NCI-H2196 (cell line): ENCODE data around the gene MEX3A.

Source experiments
- DNase-seq: peaks from one replicate; lab custom pipeline; 2025; ENCODE audit not compliant: unreplicated experiment; lab: John Stamatoyannopoulos, UW

Gene MEX3A

DNA sequence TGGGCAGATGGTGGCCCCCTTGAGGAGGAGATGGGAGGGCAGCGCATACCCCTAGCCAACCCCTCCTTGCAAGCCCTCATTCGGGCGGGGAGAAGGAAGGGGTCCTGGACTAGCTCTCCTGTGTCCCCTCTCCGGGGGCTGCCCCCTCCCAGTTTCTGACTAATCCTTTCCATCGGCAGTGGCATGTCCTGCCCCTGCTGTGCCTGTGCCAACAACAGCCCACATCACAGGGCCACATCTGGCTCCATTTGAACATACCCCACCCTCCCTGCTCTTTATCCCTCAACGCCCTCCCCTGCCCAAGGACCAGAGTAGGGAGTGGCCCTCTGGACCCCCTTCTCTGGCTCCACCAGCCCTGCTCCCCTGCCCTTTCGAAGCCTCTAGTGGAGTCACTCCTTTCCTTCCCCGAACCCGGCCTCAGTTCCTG, 21.3 kb upstream of the MEX3A start:
- no peak for DNase-seq

DNA sequence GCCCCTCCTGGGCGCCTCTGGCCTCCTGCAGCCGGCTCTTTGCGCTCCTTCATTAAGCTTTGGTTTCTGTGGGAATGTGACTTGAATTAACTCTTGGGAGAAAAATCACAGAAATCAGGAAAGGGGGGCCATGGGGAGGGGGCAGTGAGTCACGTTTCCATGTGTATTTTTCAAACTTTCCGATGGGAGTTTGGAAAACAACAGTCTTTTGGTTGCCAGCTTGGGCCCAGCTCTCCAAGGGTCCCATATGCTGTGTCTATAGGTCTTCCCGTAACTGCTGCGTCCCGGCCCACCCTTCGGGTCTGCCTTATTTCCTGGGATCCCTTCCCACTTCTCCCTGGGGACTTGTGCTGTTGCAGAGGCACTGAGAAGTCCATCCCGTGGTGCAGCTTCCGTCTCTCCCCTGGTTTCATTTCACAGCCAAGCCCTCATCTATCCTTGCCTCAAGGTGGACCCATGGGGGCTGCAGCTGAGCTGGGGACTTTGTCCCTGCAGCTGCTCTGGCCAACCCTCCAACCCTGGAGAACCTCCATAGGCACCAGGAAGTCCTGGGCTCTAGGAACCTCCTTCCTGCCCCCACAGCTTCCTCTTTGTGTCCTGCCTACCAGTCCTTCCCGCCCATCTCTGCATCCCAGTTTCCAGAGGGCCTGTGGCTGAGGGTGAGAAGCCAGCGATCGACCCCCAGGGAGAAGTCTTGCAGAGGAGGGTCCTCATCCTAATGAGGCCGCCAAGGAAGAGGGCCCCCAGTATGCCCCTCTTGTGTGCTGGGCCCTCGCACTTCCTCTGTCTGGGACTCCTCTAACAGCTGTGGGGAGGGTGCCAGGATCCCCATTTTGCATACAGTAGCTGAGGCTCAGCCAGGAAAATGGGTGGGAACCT, 20.6 kb upstream of the MEX3A start:
- no peak for DNase-seq

DNA sequence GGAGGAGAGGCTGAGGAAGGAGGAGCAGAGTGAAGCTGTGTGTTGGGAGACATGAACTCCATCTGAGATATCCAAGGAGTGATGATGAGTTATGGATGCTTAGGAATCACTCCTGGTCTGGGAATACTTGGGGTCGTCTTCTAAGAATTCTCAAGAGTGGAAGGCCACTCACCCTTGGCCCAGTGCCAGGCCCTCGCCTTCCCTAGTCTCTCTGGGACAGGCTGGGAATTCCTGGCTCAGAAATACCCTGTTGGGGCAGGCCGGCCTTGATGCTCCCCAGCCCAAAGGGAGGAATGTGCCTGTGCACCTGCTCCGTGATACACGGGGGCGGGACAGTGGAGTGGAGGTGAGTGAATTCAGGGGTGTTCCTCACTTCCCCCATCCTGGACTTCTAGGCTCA, 19.6 kb upstream of the MEX3A start:
- DNase-seq = no peak

DNA sequence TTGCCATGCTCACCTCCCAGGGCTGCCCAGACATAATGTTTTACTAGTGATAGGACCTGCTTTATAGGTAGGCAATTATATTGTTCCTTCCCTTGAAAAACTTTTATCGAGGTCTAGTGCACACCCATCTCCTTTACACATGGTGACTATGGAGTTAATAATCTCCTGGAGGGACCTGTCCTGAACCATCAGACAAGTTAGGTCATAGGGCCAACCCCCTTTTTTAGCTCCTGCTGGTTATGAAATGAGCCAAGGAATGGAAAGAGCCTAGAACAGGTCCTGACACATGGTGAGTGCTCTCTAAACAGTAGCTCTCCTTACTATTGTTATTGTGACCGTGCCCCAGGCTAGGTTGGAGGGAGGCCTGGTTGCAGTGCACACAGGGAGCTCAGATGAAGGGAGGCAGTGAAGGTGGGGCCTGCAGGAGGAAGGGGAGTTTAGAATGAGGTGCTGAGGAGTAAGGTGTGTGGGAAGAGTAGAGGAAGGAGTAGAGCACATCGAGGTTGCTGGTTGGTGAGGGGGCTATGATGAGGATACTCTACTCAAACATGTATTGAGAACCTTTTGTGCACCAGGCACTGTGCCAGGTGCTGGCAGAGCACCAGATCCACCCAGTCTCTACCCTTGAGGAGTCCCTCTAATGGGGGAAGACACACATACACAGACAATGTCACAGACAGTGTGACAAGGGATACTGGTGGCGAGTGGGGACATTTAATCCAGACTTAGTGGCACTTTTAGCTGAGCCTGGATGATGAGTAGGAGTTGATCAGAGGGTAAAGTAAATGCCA, 18.1 kb upstream of the MEX3A start:
- DNase-seq = no peak

DNA sequence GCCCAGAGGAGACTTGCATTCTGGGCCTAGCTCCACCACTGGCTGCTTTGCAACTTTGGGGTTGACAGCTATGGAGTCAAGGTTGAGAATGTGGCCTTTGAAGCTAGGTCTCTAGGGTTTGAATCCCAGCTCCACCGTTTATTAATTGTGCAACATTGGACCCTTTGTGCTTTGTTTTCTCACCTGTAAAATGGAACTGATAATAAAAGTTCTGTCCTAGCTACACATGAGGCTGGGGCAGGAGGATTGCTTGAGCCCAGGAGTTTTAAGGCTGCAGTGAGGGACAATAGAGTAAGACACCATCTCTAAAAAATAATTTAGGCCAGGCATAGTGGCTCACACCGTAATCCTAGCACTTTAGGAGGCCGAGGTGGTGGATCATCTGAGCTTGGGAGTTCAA, 17.0 kb upstream of the MEX3A start:
- no peak for DNase-seq

DNA sequence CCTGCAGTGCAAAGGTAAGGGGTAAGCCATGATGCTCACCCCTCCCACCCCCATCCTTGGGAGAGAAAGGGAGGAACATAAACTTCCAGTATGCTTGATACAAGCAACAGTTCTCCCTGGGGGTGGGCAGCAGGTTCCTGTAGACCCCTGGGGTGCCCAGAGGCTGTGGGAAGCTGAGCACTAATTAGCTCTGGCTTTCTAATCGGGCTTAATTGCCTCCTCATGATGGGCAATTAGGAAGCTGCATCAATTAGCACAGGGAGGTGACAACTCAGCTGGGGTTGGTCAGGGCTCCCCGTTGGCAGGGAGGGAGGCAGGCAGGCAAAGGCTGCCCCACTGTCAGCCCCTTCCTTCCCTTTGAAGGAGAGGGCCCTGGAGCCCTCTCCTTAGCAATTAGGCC, 16.5 kb upstream of the MEX3A start:
- DNase-seq = no peak

DNA sequence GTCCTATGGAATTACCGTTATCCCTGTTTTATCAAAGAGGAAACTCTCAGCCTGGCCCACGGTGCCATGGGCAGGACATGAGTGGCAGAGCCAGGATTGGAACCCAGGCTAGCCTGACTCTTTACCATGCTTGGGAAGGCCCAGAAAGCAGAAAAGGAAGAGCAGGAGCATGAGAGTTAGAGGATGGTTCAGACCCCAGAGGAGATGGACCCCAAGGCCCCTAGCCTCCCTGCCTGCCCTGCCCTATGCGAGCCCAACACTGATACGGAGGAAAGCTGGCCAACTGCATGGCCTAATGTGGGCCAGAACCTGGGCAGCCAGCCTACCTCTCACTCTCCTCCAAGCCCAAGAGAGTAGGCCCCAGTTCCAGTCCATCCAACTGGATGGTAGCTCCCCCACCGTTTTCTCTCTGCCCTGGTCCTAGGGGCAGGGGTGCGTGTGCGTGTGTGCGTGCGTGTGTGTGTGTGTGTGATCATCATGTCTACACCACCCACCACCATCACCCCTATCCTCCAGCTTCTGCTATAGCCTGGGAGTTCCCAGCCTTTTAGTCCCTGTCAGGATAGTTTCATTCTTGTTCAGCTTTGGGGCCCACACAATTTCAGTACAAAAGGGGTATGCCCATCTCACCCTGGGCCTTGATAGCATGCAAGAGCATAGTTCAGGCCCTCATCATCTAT, 15.4 kb upstream of the MEX3A start:
- DNase-seq = no peak

DNA sequence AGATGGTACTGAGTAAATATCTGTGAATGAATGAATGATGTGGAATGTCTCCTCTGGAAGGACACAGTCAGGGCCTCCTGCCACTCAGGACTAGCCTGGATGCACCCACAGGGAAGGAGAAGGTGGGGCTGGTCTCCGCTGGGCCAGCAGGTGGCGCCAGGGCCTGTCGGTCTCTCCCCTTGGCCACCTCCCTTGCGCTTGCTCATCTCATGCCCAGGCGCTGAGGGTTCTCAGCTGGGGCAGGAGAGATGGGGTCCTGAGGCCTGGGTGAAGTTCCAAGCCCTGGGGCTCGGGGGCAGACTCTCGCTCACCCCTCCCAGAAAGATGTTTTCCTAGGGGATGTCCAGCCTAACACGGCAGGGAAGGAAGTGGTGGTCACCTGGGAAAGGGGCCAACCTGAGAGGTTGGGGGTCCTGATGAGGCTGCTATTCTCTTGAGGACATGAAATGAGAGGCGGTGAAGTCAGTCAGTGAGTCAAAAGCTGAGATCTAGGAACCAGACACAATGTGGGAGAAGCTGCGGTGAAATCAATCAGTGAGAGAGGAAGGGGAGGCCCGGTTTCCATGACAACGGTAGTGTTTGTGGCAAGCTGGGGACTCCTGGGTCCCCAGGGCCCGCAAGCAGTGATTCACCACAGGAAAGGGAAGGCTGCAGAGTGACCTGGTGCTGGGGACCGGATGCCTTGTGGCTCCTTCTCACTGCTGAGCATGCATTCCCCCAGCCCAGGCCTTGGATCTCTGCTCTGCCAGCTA, 14.6 kb upstream of the MEX3A start:
- DNase-seq = peak; percentile 78

DNA sequence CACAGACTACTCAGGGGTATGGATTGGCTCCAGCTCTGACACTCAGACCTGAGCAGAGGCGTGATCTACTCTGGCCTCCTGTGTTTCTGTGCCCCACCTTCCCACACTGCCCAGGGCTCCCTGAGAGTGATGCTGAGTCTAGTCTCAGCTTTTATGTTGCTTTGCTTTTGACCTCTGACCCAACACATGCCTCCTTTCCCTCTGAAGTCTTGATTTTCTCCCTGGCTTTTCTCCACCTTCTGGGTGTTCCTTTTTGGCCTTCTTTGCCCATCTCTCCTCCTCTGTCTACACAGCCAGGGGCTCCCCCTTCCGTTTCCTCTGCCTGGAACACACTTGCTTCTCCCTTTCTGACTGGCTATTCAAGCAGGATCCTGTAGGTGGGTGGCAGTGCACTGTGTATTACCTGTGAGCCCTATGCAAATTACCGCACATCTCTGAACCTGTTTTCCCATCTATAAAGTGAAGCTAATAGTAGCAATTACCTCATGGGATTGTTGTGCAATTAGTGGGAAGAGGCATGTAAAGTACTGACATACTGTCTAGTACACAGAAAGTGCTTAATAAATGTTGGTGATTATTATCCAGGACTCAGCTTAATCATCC, 13.7 kb upstream of the MEX3A start:
- DNase-seq = no peak

DNA sequence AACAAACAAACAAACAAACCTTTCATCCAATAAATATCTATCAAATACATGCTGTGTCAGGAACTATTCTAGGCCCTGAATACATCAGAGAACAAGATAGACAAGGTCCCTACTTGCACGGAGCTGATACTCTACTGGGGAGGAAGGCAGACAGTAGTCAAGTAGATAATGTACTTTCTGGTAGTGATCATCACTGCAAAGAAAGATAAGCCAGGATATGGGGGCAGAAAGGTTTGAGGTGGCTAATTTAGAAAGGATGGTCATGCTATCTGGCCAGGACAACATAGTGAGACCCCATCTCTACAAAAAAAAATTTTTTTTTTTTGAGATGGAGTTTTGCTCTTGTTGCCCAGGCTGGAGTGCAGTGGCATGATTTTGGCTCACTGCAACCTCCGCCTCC, 9.3 kb upstream of the MEX3A start:
- no peak for DNase-seq

DNA sequence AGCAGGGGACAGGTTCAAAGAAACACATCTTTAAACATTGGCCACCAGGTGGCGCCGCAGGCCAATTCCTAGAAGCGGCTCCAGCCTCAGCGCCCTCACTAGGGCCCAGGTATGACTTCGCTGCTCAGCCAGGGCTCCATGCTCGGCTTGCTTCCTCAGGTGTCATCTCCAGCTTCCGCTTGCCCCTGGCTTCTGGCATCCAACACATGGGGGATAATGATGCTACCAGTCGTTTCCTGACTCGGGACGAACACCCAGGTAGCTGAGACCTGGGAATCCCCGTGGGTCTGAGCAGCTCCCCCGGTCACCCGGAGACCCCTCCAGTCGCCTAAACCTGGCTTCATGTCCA, 8.5 kb upstream of the MEX3A start:
- peak; percentile 91 for DNase-seq

DNA sequence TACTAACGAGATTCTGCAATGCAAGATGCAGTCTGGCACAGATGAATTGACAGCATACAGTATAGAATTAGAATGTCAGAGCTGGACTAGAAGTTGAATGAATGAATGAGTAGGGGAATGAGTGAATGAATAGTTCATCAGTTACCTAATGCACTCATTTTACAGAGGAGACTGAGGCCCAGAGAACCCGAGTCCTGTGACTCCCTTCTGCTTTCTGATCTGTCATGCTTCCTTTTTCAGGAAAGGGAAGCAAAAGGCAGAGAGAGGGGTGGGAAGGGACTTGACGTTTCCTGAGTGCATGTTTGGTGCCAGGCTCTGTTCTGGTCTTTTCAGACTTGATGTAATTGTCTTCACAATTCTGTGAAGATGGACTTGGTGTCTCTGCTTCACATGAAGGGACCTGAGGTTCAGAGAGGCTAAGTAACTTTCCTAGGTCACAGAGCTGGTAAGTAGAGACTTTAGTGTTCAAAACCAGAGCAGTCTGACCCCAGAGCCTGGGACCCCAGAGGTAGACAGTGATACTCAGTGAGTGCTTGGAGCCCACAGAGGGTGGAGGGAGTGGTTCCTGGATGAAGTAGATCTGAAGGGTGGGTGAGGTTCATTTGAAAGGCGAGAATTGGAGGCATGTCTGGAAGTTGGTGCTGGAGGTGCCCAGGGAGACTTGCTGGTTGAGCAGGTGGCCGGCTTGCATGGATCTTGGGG, 8.0 kb upstream of the MEX3A start:
- DNase-seq = no peak

DNA sequence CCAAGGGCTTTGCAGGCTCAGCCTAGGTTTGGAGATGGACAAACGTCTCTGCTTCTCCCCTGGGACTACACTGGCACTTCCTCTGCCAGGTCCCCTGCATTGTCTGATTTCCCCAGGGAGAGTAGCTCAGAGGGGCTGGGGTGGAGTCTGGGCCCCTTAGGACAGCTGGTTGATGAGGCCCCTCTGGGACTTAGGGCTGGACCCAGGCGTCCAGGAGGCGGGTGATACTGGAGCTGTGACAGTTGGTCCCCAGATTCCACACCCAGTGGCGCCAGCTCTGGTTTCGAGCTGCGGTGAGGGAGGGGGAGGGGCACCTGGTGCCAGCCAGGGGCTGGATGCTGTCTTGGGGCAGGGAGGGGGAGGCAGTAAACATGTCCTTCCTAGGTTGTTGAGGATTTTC, 7.4 kb upstream of the MEX3A start:
- DNase-seq = no peak

DNA sequence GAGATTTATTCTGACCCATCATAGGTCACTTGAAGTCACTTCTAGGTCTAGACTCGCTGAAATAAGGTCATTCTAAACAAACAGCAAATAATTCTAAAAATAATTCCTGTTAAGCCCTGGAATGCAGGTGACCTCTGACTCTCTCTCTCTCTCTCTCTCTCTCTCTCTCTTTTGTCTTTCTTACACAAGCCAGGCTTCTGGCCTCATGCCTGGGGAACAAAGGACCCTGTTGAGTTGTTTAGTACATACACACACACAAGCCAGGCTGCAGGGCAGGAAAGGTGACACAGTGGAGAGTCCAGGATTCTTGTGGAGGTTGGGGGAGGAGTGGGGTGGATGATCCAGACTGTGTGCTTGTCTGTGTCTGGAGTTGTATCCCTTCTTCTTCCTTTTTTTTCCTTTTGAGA, 4.0 kb upstream of the MEX3A start:
- DNase-seq = peak; percentile 22

DNA sequence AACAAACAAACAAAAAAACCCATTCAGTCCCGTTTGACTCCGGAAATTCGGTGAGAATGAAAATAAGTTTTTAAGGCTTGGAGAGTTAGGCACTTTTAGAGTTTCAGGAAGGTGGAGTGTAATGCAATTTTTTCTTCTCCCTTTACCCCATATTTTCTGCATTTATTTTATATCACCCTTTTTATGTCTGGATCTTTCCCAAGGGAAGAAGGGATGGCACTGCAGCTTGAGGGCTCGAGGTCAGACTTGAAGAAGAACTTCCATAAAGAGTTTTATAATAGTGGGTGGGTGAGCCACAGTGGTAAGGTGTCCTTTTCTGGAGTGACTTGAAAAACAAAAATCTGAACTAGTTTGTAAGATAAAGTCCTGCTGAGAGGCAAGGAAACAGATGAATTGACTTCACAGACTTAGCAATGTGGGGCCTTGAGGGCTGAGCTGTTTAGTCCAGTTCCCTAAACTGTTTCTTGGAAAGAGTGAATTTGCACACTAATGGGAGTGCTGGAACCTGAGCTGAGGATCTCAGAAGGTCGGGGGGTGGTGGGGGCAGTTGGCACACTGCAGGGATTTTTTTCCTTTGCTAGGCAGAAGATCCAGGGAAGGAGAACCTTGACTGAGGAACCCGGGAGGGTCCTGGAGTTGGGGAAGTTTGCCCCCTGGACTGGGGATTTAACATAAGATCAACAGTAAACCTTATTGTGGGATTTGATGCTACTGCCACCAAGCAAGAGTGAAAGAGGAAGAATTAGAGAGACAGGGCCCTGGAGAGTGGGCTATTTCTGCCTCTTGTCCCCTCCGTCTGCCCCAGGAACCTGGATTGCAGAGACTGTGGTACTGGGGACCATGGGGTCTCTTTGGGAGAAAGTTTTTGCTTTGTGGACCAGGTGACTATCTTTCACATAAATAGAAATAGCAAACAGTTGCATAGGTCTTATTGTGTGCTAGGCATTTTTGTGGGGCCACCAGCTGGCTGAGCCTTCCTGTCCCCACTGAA, 1.8 kb upstream of the MEX3A start:
- no peak for DNase-seq

DNA sequence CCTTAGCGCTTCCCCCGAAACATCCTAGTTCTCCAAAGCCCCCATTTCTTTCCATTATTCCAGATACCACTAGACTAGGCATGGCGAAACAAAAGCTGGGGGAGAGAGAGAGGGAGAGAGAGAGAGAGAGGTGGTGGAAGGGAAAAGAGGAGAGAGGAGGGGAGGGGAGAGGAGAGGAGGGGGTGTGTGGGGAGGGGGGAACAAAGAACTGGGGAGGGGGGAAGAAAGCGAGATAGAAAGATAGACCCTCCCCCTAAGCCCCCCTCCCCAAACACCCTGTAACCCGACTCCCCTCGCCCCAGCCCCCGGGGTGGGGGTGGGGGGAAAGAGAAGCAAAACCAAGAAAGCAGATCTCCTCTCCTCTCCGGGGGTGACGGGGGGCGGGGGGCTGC, 352 bp downstream of the MEX3A start:
- DNase-seq = no peak

DNA sequence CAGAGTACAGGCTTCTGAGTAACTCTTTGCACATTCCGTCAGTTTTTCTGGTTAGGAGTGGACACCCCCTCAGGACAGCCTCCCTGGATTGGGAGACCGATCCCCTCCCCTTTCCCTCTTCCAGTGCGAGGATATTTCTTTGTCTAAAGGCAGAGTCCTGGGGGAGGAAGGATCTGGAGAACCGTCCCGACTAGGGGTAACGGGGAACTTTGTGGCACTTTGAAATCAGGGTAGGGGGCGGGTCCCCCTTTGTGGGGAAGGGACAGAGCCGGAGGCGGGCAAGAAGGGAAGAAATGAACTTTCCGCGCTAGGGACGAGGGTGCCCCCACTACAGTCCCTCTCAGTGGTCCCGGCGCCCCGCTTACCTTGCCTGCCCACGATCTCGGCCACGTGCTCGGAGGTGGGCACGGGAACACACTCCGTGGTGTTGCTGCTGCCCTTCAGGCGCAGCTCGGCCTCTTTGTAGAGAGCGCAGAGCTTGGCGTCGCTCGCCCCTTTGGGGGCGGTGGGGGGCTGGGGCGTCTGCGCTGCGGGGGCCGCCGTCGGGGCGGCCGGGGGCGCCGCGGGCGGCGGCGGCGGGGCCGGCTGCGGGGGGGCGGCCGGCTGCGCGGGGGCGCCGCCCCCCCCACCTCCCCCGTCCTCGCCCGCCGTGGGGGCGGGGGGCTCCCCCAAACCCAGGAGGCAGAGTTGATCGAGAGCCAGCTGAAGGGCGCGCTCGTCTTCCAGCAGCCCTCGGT, 917 bp downstream of the MEX3A start:
- DNase-seq = no peak

DNA sequence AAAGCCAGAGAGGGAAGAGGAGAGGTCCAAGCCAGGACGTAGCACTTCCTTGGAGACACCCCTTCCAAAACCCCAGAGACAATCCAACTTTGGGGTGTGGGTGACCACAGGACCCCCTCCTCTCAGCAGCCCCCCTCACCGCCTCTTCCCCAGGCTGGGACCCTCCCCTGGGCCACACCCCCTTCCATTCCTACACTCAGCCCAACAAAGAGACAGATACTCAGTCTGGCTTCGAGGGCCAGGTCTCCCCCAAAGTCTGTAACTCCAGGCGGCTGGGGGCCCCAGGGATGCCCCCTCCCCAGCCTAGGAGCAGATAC, 1.4 kb downstream of the MEX3A start:
- DNase-seq = no peak
